Middle frontal gyrus (tissue), 1 donor: ENCODE measurements around the gene SYN1.

Source experiments
- DNase-seq: peaks from one replicate; pipeline ENCODE4 v3.0.0-alpha.2; 2015; ENCODE audit warnings: low spot score; ENCODE audit errors: extremely low spot score

Gene SYN1

DNA sequence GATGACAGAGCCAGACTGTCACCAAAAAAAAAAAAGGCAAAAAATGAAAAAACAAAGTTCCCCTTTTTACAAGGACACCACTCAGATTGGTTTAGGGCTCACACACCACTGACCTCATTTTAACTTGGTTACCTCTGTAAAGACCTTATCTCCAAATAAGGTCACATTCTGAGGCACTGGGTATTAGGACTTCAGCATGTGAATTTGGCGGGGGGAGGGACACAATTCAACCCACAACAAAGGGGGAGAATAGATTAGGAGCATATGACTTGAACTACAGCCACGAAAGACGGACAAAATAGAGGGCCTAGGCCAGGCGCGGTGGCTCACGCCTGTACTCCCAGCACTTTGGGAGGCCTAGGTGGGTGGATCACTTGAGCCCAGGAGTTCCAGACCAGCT lies 89.6 kb downstream of the SYN1 start:
- DNase-seq = no peak

- no peak for DNase-seq
Observed at GRCh38 chrX:47529548-47529947, 90.1 kb downstream of the SYN1 start.

- no peak for DNase-seq
Observed at GRCh38 chrX:47523713-47524166, 95.9 kb downstream of the SYN1 start.

DNA sequence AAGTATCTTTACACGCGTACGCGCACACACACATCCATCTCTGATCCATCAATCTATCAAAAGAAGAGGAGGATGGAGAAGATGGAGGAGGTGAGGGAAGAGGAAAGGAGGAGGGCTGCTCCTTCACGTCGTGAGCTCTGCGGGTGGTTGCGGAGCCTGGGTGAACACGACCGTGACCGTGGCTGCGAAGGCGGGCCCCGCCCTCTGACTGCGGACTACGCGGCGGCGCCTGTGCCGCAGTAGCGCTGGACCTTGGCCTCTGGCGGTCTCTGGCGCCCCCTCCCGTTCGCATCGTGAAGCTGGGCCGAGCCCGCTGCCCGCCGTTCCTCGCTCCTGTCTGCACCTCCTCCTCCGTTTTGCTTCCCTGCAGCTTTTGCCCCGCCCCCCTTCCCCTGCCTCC lies 96.4 kb downstream of the SYN1 start:
- DNase-seq = peak; percentile 44
